ENCODE data around the gene PPP1R15B.

DNA sequence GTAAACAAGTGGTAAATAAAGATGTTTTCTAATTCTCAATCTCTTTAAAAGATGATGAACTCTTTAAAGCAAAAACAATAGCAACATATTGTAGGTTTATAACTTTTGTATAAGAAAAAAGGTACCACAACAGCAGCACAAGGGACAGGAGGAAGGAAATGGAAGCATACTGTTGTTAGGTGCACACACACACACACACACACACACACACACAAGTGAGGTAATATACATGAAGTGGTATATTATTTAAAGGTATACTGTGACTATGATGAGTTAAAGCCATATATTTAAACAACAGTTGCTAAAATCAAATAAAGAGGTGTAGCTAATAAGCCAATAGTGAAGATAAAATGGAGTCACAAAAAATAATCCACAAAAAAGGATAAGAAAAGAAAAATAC is 20.0 kb downstream of the PPP1R15B start:
- TF ChIP-seq, protein P1, sequence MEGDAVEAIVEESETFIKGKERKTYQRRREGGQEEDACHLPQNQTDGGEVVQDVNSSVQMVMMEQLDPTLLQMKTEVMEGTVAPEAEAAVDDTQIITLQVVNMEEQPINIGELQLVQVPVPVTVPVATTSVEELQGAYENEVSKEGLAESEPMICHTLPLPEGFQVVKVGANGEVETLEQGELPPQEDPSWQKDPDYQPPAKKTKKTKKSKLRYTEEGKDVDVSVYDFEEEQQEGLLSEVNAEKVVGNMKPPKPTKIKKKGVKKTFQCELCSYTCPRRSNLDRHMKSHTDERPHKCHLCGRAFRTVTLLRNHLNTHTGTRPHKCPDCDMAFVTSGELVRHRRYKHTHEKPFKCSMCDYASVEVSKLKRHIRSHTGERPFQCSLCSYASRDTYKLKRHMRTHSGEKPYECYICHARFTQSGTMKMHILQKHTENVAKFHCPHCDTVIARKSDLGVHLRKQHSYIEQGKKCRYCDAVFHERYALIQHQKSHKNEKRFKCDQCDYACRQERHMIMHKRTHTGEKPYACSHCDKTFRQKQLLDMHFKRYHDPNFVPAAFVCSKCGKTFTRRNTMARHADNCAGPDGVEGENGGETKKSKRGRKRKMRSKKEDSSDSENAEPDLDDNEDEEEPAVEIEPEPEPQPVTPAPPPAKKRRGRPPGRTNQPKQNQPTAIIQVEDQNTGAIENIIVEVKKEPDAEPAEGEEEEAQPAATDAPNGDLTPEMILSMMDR (IDR thresholded peaks at IDR 0.05): no peak
- no peak for TF ChIP-seq POLR2A (IDR thresholded peaks at IDR 0.05)
